H1 (cell line): Measurements from ENCODE around the gene PARD3. TPM values are rescaled to one million over a fixed set of nuclear protein-coding genes. Genes with fewer than 3 reads are reported as not detected.

Source experiments
- RBBP5 ChIP-seq: IDR thresholded peaks from 2 replicates; pipeline ENCODE4 v1.7.1; 2012; ENCODE audit warnings: low read depth, mild to moderate bottlenecking, inconsistent platforms, low read length, moderate library complexity, borderline replicate concordance
- polyA plus RNA-seq, 7 experiments: library from polyadenylated mRNA; depleted of rRNA in 3 of 7; stranded (reverse) in 5 of 7; unstranded in 2 of 7; fragments of >200 nt in 5 of 7; fragments of 200-250 nt in 2 of 7; gene quantifications; 1 replicate in 5 of 7; 2 replicates in 1 of 7; 4 replicates in 1 of 7; pipeline versions ENCODE4 v1.2.1 to v1.2.3, GENCODE V29; 2011 to 2013; ENCODE audit warnings: missing spikeins in 2 of 7, mixed read lengths in 2 of 7
- total RNA-seq: library from RNA; stranded (reverse); fragmentation: NEBNext Ultra II Directional; extraction: Animal tissue kit (Norgen Biotek cat#: 25700); gene quantifications from 2 replicates; pipeline ENCODE4 v1.2.1, GENCODE V29; 2021

Gene PARD3
- total and polyA plus RNA-seq, 2 of the 8 experiments (the other 6 are each of a cell fraction or from before 2014, with no cell fraction given): 19.7 to 49.1 TPM

- no peak for TF ChIP-seq RBBP5
These were observed 310.6 kb downstream of the PARD3 start (continued) for GRCh38 chr10:34504534-34504933.
